HL-60 (cell line): Measurements from ENCODE around the gene PABPN1L.
"Not testable (repeated sequence)": the region's sequence is repeated elsewhere in the genome, so short reads cannot be mapped to it uniquely, and the experiment has no call there.

Experiments used
- DNase-seq, 2 experiments: peaks; one replicate each; pipeline ENCODE4 v3.0.0-alpha.2; 2010 to 2020; ENCODE audit warnings: low read depth in 1 of 2, low spot score in 1 of 2
- H3K27ac ChIP-seq: fragments of 250-450 bp; sonication (Bioruptor Pico); replicated peaks from 2 replicates; pipeline ENCODE4 v1.5.1; 2020; ENCODE audit warnings: mild to moderate bottlenecking, moderate library complexity
- H3K27me3 ChIP-seq: fragments of 250-450 bp; sonication (Bioruptor Pico); 2 replicates; pipeline ENCODE4 v1.5.1; 2021; ENCODE audit warnings: mild to moderate bottlenecking, moderate library complexity; ENCODE audit not compliant: insufficient read depth, poor library complexity, severe bottlenecking
- H3K4me3 ChIP-seq: replicated peaks from 2 replicates; pipeline ENCODE4 v1.5.1; 2011; ENCODE audit warnings: mild to moderate bottlenecking, control low read depth, low read length; ENCODE audit not compliant: insufficient read depth
- GABPA ChIP-seq: IDR thresholded peaks from 2 replicates; pipeline ENCODE4 v1.6.1; 2012; ENCODE audit warnings: low read depth
- POLR2AphosphoS5 ChIP-seq: IDR thresholded peaks from 2 replicates; pipeline ENCODE4 v1.6.1; 2012; ENCODE audit warnings: low read depth
- REST ChIP-seq: IDR thresholded peaks from 2 replicates; pipeline ENCODE4 v1.6.1; 2012; ENCODE audit warnings: low read depth; ENCODE audit not compliant: insufficient replicate concordance
- SPI1 ChIP-seq: IDR thresholded peaks from 2 replicates; pipeline ENCODE4 v1.6.1; 2012; ENCODE audit warnings: low read depth, mild to moderate bottlenecking, borderline replicate concordance
- TF ChIP-seq, protein P1 (sequence below): IDR thresholded peaks from one replicate; pipeline ENCODE4 v1.5.1; 2011; ENCODE audit warnings: low read length, control low read depth, inconsistent platforms; ENCODE audit not compliant: insufficient read depth

The PABPN1L gene

GRCh38 chr16:88824256-88825077 lies 42.0 kb downstream of the PABPN1L start:
- DNase-seq: no peak

DNA sequence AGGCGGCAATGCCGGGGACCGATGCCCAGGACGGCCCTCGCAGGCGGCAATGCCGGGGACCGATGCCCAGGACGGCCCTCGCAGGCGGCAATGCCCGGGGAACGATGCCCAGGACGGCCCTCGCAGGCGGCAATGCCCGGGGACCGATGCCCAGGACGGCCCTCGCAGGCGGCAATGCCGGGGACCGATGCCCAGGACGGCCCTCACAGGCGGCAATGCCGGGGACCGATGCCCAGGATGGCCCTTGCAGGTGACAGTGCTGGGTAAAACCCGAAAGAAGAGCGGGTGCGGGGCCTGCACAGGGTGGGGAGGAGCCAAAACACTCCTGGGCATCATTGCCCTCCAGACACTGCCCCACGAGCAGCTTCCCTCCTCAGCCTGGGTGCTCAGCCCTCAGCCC lies 42.8 kb downstream of the PABPN1L start:
- DNase-seq, H3K27me3 ChIP-seq: not testable (repeated sequence)

More at GRCh38 chr16:88824256-88825077, 42.0 kb downstream of the PABPN1L start:
- TF ChIP-seq SPI1 (no peak), REST (no peak), GABPA (no peak)
- H3K27me3 ChIP-seq: no peaks in the 10 kb centered on the region
- H3K27ac ChIP-seq: no peak overlapping the region
- H3K4me3 ChIP-seq: no peak overlapping the region

GRCh38 chr16:88822281-88823040 lies 44.0 kb downstream of the PABPN1L start:
- no peak for DNase-seq
- Histone ChIP-seq H3K4me3 (no peak overlapping the region), H3K27me3 (no peaks in the 10 kb centered on the region), H3K27ac (no peak overlapping the region)
- TF ChIP-seq, protein P1, sequence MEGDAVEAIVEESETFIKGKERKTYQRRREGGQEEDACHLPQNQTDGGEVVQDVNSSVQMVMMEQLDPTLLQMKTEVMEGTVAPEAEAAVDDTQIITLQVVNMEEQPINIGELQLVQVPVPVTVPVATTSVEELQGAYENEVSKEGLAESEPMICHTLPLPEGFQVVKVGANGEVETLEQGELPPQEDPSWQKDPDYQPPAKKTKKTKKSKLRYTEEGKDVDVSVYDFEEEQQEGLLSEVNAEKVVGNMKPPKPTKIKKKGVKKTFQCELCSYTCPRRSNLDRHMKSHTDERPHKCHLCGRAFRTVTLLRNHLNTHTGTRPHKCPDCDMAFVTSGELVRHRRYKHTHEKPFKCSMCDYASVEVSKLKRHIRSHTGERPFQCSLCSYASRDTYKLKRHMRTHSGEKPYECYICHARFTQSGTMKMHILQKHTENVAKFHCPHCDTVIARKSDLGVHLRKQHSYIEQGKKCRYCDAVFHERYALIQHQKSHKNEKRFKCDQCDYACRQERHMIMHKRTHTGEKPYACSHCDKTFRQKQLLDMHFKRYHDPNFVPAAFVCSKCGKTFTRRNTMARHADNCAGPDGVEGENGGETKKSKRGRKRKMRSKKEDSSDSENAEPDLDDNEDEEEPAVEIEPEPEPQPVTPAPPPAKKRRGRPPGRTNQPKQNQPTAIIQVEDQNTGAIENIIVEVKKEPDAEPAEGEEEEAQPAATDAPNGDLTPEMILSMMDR: no peak
- TF ChIP-seq POLR2AphosphoS5 (no peak), GABPA (no peak), REST (no peak), SPI1 (no peak)

More for the DNA sequence above, 42.8 kb downstream of the PABPN1L start:
- not testable (repeated sequence) for H3K27ac ChIP-seq, H3K4me3 ChIP-seq

DNA sequence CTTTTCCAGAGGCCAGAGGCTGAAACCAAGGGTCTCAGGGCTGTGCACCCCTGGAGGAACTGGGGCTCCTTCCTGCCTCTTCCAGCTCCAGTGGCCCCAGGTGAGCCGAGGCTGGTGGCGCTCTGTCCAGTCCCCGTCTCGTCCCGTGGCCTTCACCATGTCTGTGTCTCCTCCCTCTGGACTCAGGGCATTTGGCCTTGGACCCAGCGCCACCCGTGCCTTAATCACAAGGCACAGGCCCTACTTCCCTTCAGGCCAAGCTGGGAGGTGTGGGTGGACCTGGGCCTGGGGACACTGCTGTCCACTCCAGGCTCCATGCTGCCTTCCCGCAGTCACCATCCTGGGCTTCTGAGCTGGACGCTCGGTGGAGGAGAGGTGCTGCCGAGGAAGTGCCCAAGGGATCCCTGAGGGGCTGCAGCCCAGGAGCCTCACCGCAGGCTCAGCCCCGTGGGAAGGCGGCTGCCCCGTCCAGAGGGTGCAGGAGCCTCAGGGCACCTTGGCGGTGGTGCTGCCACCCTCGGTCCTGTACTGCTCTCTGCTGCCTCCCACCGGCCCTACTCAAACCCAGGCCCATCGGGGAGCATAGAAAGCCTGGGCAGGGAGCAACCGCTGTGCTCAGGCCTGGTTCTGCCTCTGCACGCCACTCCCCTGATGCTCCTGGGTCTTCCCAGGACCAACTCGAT lies 45.2 kb downstream of the PABPN1L start:
- DNase-seq: no peak
- no peak for TF ChIP-seq REST
- TF ChIP-seq, protein P1: no peak
- TF ChIP-seq GABPA: no peak
- TF ChIP-seq POLR2AphosphoS5: no peak
- TF ChIP-seq SPI1: no peak
- H3K27ac ChIP-seq: no peak overlapping the region

More for the DNA sequence above, 45.2 kb downstream of the PABPN1L start:
- H3K4me3 ChIP-seq: no peak overlapping the region
- H3K27me3 ChIP-seq: no peaks in the 10 kb centered on the region
